Memory B cell (primary cell): Measurements from ENCODE around the gene ZFR.

Source experiments
- ATAC-seq: fragments of 150-1000 bp; cut with Tn5 transposase; 2 replicates; pipeline ENCODE4 v1.10.0; 2021; ENCODE audit warnings: low read depth, mild to moderate bottlenecking, moderate library complexity
- DNase-seq, 2 donors: peaks; one replicate each; pipeline ENCODE4 v3.0.0; 2022; ENCODE audit warnings: low spot score in 2 of 2
- H3K27ac Mint-ChIP-seq: one replicate; pipeline ENCODE4 v1.8.0; 2022; ENCODE audit warnings: mild to moderate bottlenecking, moderate library complexity, mixed read lengths
- H3K27me3 Mint-ChIP-seq: one replicate; pipeline ENCODE4 v1.8.0; 2022; ENCODE audit warnings: mixed read lengths
- H3K36me3 Mint-ChIP-seq: one replicate; pipeline ENCODE4 v1.8.0; 2022; ENCODE audit warnings: mild to moderate bottlenecking, mixed read lengths
- H3K4me1 Mint-ChIP-seq: one replicate; pipeline ENCODE4 v1.8.0; 2022; ENCODE audit warnings: mixed read lengths
- H3K4me3 Mint-ChIP-seq: one replicate; pipeline ENCODE4 v1.8.0; 2022; ENCODE audit warnings: mild to moderate bottlenecking, moderate library complexity, mixed read lengths
- H3K9me3 Mint-ChIP-seq: one replicate; pipeline ENCODE4 v1.8.0; 2022; ENCODE audit warnings: mixed read lengths

The ZFR gene

GRCh38 chr5:32311404-32312196 is 132.9 kb downstream of the ZFR start:
- no peaks in the 10 kb centered on the region for H3K27me3 Mint-ChIP-seq
- H3K27ac Mint-ChIP-seq, result peak overlapping the region; percentile 93
- H3K9me3 Mint-ChIP-seq, result no peaks in the 10 kb centered on the region
- DNase-seq, result peak; percentile 14 to 27
- peak overlapping the region; percentile 90 for H3K4me3 Mint-ChIP-seq
- no peak for ATAC-seq
- peaks cover 26% of the 10 kb centered on the region for H3K4me1 Mint-ChIP-seq
- H3K36me3 Mint-ChIP-seq, result peaks cover 8% of the 10 kb centered on the region

GRCh38 chr5:32309761-32310160 is 134.8 kb downstream of the ZFR start:
- Mint-ChIP-seq H3K27ac (no peak overlapping the region), H3K27me3 (no peaks in the 10 kb centered on the region)

DNA sequence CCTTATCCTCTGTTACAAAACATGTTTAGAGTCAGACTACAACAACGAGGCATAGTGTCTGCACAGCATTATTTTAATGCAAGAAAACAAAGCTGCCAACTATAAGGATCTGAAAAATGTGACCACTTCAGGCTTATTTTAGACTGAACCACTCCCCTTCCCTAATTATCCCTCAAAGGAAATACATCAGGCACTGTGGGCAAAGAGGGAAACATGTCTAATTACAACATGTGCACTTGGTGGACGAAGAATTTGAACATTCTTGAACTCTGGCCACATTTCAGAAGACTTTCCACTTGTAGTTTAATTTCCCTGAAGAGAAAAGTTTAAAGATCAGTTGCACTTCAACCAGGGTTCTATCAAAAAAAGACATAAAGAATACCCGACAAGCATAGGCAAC is 135.6 kb downstream of the ZFR start:
- Mint-ChIP-seq H3K4me1 (peaks cover 34% of the 10 kb centered on the region), H3K4me3 (peak overlapping the region; percentile 61)

More at GRCh38 chr5:32309761-32310160, 134.8 kb downstream of the ZFR start:
- Mint-ChIP-seq H3K36me3 (peaks cover 8% of the 10 kb centered on the region), H3K4me1 (peaks cover 29% of the 10 kb centered on the region), H3K9me3 (no peaks in the 10 kb centered on the region), H3K4me3 (peak overlapping the region; percentile 61)
- ATAC-seq (no peak), DNase-seq (no peak)

DNA sequence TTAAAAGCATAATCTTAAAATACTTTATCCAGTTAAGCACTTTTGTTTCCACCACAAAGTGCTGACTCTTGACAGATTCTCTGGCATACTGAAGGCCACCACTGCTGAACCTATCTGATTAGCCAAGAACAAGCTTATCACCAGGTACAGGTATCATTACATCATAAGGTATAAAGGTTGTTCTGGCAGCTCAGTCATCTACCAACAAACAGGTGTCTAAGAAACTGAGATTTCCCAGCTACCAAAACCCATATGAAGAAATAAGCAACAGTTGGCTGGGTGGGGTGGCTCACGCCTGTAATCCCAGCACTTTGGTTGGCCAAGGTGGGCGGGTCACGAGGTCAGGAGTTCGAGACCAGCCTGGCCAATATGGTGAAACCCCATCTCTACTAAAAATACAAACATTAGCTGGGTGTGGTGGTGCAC is 136.8 kb downstream of the ZFR start:
- DNase-seq (no peak), ATAC-seq (no peak)
- no peaks in the 10 kb centered on the region for H3K9me3 Mint-ChIP-seq
- no peaks in the 10 kb centered on the region for H3K27me3 Mint-ChIP-seq
- H3K4me3 Mint-ChIP-seq, result no peak overlapping the region
- H3K36me3 Mint-ChIP-seq, result peaks cover 9% of the 10 kb centered on the region
- H3K27ac Mint-ChIP-seq, result no peak overlapping the region
- H3K4me1 Mint-ChIP-seq, result peaks cover 38% of the 10 kb centered on the region

More for the DNA sequence above, 135.6 kb downstream of the ZFR start:
- ATAC-seq (no peak), DNase-seq (no peak)
- no peaks in the 10 kb centered on the region for H3K27me3 Mint-ChIP-seq
- no peak overlapping the region for H3K27ac Mint-ChIP-seq
- H3K36me3 Mint-ChIP-seq, result peaks cover 9% of the 10 kb centered on the region
- no peaks in the 10 kb centered on the region for H3K9me3 Mint-ChIP-seq

DNA sequence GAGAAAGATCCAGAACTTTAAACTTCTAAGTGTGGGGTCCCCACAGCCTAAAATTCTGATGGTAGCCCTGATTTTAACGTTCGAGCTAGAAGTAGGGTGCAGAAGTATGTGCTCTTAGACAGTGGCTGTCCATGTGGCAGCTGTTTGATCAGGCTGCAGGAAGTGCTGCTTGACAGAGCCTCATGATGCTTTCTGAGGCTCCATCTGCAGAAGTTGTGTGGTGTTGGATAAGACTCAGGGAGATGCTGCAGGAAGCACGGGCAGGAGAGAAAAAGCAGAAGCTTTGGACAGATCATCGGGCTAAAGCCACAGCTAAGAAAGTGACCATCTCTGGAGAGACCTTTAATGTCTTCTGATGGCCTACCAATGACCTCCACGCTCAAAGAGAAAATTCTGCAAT is 139.9 kb downstream of the ZFR start:
- H3K9me3 Mint-ChIP-seq, result no peaks in the 10 kb centered on the region
- ATAC-seq (peak; percentile 35), DNase-seq (no peak)
- H3K27me3 Mint-ChIP-seq, result no peaks in the 10 kb centered on the region
- H3K4me3 Mint-ChIP-seq, result no peak overlapping the region
- no peak overlapping the region for H3K27ac Mint-ChIP-seq
- peaks cover 7% of the 10 kb centered on the region for H3K36me3 Mint-ChIP-seq
- H3K4me1 Mint-ChIP-seq, result peaks cover 32% of the 10 kb centered on the region
